T-cell (primary cell): ENCODE results near the gene CCIN. TPM values are rescaled to one million over a fixed set of nuclear protein-coding genes. Genes with fewer than 3 reads are reported as not detected.

Source experiments
- ATAC-seq, 4 experiments: fragments of 200-7000 bp in 3 of 4; fragments of 150-1000 bp in 1 of 4; cut with Tn5 transposase; replicated peaks in 1 of 4; 1 replicate in 3 of 4; 2 replicates in 1 of 4; pipeline ENCODE4 v1.10.0; 2021; ENCODE audit warnings: moderate library complexity in 3 of 4, mild to moderate bottlenecking in 2 of 4, moderate number of reproducible peaks in 1 of 4
- CTCF ChIA-PET, 2 donors: fragments of 300-600 bp; sonication (Branson Sonifier 250); formaldehyde crosslinking; loops; one replicate each; lab custom pipeline; 2022; ENCODE audit warnings: antibody characterized with exemption in 2 of 2; lab: Charles Lee
- POLR2A ChIA-PET, 2 donors: fragments of 300-600 bp; sonication (Branson Sonifier 250); formaldehyde crosslinking; loops; one replicate each; lab custom pipeline; 2022; ENCODE audit warnings: antibody characterized with exemption in 2 of 2; lab: Charles Lee
- DNase-seq, 35 experiments: peaks; one replicate each; pipeline versions ENCODE4 v3.0.0 to v3.0.0-alpha.2; 2013 to 2023
- H3K27ac ChIP-seq: one replicate; pipeline ENCODE4 v1.5.1; 2013; ENCODE audit warnings: low read length
- H3K27me3 ChIP-seq, 2 experiments: replicated peaks in 1 of 2; 1 replicate in 1 of 2; 2 replicates in 1 of 2; pipeline versions ENCODE4 v1.6.1 to v1.7.0; 2013; ENCODE audit warnings: low read length in 1 of 2, mixed read lengths in 1 of 2; ENCODE audit not compliant: control insufficient read depth in 2 of 2, insufficient read depth in 2 of 2; ENCODE audit errors: extremely low read depth in 1 of 2
- H3K36me3 ChIP-seq, 2 donors: 1 replicate in 1 of 2; 2 replicates in 1 of 2; pipeline versions ENCODE4 v1.6.1 to v1.7.0; 2013; ENCODE audit warnings: low read length in 1 of 2; ENCODE audit not compliant: control insufficient read depth in 2 of 2, insufficient read depth in 1 of 2; ENCODE audit errors: extremely low read depth in 1 of 2
- H3K4me1 ChIP-seq, 2 experiments: 1 replicate in 1 of 2; 2 replicates in 1 of 2; pipeline versions ENCODE4 v1.6.1 to v1.7.0; 2013; ENCODE audit warnings: low read length in 2 of 2, mixed read lengths in 1 of 2; ENCODE audit not compliant: insufficient read depth in 2 of 2, control insufficient read depth in 1 of 2; ENCODE audit errors: extremely low read depth in 1 of 2
- H3K4me3 ChIP-seq, 2 donors: 1 replicate in 1 of 2; 2 replicates in 1 of 2; pipeline versions ENCODE4 v1.5.1 to v1.7.0; 2013; ENCODE audit warnings: mild to moderate bottlenecking in 2 of 2, low read length in 1 of 2, moderate library complexity in 1 of 2; ENCODE audit not compliant: control insufficient read depth in 1 of 2; ENCODE audit errors: extremely low read depth in 1 of 2
- H3K9me3 ChIP-seq: 2 replicates; pipeline ENCODE4 v1.7.0; 2013
- H3K27ac Mint-ChIP-seq, 2 donors: one replicate each; pipeline ENCODE4 v1.8.0; 2020 to 2021; ENCODE audit warnings: mild to moderate bottlenecking in 2 of 2, mixed read lengths in 2 of 2
- H3K27me3 Mint-ChIP-seq, 2 donors: one replicate each; pipeline ENCODE4 v1.8.0; 2021 to 2022; ENCODE audit warnings: mixed read lengths in 2 of 2
- H3K36me3 Mint-ChIP-seq: one replicate; pipeline ENCODE4 v1.8.0; 2021; ENCODE audit warnings: mixed read lengths
- H3K4me1 Mint-ChIP-seq, 3 donors: one replicate each; pipeline ENCODE4 v1.8.0; 2020 to 2022; ENCODE audit warnings: mixed read lengths in 3 of 3, mild to moderate bottlenecking in 1 of 3
- H3K4me3 Mint-ChIP-seq, 3 donors: one replicate each; pipeline ENCODE4 v1.8.0; 2020 to 2022; ENCODE audit warnings: mild to moderate bottlenecking in 3 of 3, mixed read lengths in 3 of 3, moderate library complexity in 3 of 3
- H3K9me3 Mint-ChIP-seq, 3 donors: one replicate each; pipeline ENCODE4 v1.8.0; 2020 to 2022; ENCODE audit warnings: mixed read lengths in 3 of 3
- WGBS: methylation state at CpG from one replicate; pipeline ENCODE4 v1.1.5; 2013; ENCODE audit warnings: missing lambda C conversion rate; ENCODE audit not compliant: insufficient coverage; 5-methylcytosine and 5-hydroxymethylcytosine counted together
- total RNA-seq, 35 experiments: library from RNA in 6 of 35; stranded (reverse) in 6 of 35; fragments of 120-200 nt in 1 of 35; gene quantifications; one replicate each; pipeline versions ENCODE4 v1.2.1 to v1.2.4 and lab custom pipeline; 2013 to 2026

CCIN gene
- total RNA-seq, 5 donors from 2014 or later (not counting 1 experiment from before 2014, with no cell fraction given): 0.13 to 0.84 (median 0.68) TPM; not detected in 2

DNA sequence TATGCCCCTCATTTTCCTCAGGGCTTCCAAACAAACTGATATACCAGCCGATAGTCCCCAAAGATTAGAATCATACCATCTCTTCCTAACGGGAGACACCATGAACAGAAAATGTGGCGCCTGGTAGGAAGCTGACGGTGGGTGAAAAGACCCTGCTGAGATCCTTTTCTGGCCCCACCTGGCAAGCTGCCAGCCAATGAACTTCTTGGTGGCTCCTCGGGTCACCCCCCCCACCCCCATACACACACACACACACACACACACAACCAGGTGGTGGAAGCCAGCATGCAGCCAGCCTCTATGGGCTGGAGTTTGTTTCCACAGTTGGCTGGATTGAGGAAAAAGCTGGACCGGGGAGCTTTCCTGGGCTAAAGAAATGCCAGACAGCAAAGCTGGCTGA, 4.8 kb upstream of the CCIN start:
- H3K9me3 Mint-ChIP-seq: no peaks in the 10 kb centered on the region
- Histone ChIP-seq H3K4me1 (peaks cover 0 to 17% of the 10 kb centered on the region in 2 experiments), H3K9me3 (no peaks in the 10 kb centered on the region), H3K27ac (no peak overlapping the region), H3K36me3 (peaks cover 0 to 13% of the 10 kb centered on the region in 2 donors), H3K4me3 (no peak overlapping the region), H3K27me3 (no peaks in the 10 kb centered on the region)
- ChIA-PET POLR2A (interaction anchor here in 1 of 2 donors (0.6 kb wide), 2 partner anchors 25 to 63 kb away, joined by 3 to 4 read pairs; no protein-coding TSS in a partner anchor), CTCF (interaction anchor here (0.6 to 7.6 kb wide), 5 partner anchors 8 to 63 kb away, joined by 3 to 87 read pairs (median 6); no protein-coding TSS in a partner anchor)
- H3K36me3 Mint-ChIP-seq: peaks cover 19% of the 10 kb centered on the region
- 94% methylated on average over 4 of the region's 6 CpGs for WGBS
- no peak overlapping the region for H3K27ac Mint-ChIP-seq
- no peak for DNase-seq
- no peak for ATAC-seq
- peaks cover 8 to 31% (median 17%) of the 10 kb centered on the region in 3 donors for H3K4me1 Mint-ChIP-seq
- no peaks in the 10 kb centered on the region for H3K27me3 Mint-ChIP-seq
- H3K4me3 Mint-ChIP-seq: no peak overlapping the region

DNA sequence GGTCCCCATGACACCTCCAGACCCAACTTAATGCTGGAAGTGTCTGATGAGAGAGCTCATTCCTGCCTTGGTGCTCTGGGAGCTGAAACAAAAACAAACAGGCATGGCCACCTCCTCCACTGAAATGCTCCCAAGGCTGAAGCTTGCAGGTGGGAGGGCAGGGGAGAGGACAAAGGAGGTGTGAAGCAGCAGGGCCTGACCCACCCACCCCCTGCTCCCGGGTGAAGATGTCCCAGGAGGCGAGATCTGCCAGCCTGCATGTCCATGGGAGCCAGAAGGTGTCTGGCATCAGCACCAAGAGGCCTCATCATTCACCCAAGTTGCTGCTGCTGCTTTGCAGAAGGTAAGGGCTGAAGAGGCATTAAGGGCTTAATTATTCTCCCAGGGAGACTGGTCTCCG, 4.2 kb upstream of the CCIN start:
- ChIA-PET CTCF (interaction anchor here (0.6 to 7.6 kb wide), 6 partner anchors 9 to 91 kb away, joined by 3 to 87 read pairs (median 6); no protein-coding TSS in a partner anchor), POLR2A (no interaction called here)
- no peak overlapping the region for H3K4me3 ChIP-seq
- H3K27ac ChIP-seq: no peak overlapping the region
- H3K27me3 ChIP-seq: no peaks in the 10 kb centered on the region
- H3K36me3 Mint-ChIP-seq: peaks cover 17% of the 10 kb centered on the region
- peaks cover 8 to 31% (median 17%) of the 10 kb centered on the region in 3 donors for H3K4me1 Mint-ChIP-seq
- H3K27ac Mint-ChIP-seq: peak overlapping the region in 1 of 2 donors; percentile 46
- no peak for ATAC-seq
- H3K36me3 ChIP-seq: peaks cover 0 to 8% of the 10 kb centered on the region in 2 donors
- H3K9me3 Mint-ChIP-seq: no peaks in the 10 kb centered on the region
- peaks cover 0 to 17% of the 10 kb centered on the region in 2 experiments for H3K4me1 ChIP-seq
- DNase-seq: no peak
- no peaks in the 10 kb centered on the region for H3K9me3 ChIP-seq
- no peaks in the 10 kb centered on the region for H3K27me3 Mint-ChIP-seq
- peak overlapping the region in 2 of 3 donors; percentile 21 to 67 for H3K4me3 Mint-ChIP-seq
- 90% methylated on average over 2 of the region's 3 CpGs for WGBS

DNA sequence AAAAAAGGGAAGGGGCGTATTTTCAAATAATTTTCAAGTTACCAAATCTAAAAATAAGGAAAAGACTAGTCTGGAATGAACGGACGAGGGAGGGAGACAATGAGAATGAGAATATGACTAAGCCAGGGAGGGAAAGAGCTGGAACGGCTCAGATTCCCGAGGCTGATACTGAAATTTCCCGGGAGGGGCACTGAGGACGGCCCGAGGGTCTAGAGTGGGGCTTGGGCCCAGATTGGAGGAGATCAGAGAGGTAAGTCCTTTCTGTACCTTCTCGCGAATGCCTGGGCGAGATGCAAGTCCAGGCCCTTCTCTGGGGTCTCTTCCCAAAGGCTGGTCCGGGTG, 3.4 kb upstream of the CCIN start:
- no peak for ATAC-seq
- ChIA-PET CTCF (interaction anchor here (0.6 to 7.6 kb wide), 11 partner anchors 25 to 1158 kb away, joined by 3 to 87 read pairs (median 7); partner anchors contain the start of genes CLTA (in 1 of the 2) and GLIPR2 (in 1 of the 2)), POLR2A (no interaction called here)
- Histone ChIP-seq H3K4me1 (peaks cover 0 to 17% of the 10 kb centered on the region in 2 experiments), H3K9me3 (no peaks in the 10 kb centered on the region), H3K36me3 (peaks cover 0 to 8% of the 10 kb centered on the region in 2 donors), H3K27me3 (no peaks in the 10 kb centered on the region), H3K27ac (no peak overlapping the region), H3K4me3 (no peak overlapping the region)
- Mint-ChIP-seq H3K27ac (no peak overlapping the region), H3K27me3 (no peaks in the 10 kb centered on the region), H3K36me3 (peaks cover 12% of the 10 kb centered on the region), H3K4me3 (peak overlapping the region; percentile 17 to 67 (median 31)), H3K9me3 (no peaks in the 10 kb centered on the region), H3K4me1 (peaks cover 8 to 28% (median 14%) of the 10 kb centered on the region in 3 donors)
- WGBS: 78% methylated on average over 6 of the region's 12 CpGs
- no peak for DNase-seq

DNA sequence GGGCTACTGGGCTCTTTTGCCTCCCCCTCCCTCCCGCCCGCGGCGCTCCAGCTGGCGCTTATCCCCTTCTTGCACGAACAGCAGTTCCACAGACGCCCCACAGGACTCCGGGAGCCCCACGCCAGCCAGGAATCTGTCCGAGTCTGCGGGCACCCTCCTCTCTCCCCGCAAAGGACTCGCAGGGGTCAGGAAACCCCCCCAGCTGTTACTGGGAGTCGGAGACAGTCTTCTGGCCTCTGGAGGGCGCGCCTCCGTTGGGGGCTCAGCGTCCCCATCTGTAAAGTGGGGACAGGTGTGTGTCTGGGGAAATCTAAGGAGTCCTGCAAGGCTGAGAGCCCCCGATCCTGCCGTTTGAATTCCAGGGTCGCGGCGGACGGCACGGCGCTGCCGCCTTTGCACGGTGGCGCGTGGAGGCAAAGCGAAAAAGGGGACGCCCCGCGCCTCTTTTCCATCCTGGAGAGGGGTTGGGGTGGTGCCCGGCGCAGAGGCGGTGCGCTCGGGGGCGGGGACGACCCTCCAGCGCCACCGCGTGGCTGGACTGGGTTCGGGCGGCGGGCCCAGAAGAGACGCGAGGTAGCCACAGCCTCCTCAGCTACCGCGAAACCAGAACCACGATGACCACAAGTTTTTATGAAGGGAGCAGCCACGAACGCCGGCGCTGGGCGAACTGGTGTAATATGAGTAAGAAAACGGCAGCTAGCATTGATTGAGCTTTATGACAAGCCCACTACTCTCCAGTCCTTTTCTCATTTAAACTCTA, 2.8 kb upstream of the CCIN start:
- Mint-ChIP-seq H3K36me3 (peaks cover 8% of the 10 kb centered on the region), H3K27me3 (peaks cover 0 to under 1% of the 10 kb centered on the region in 2 donors), H3K9me3 (no peaks in the 10 kb centered on the region), H3K27ac (peak overlapping the region in 1 of 2 donors; percentile 64), H3K4me1 (peaks cover 8 to 23% (median 8%) of the 10 kb centered on the region in 3 donors), H3K4me3 (peak overlapping the region; percentile 63 to 78 (median 67))
- ATAC-seq: peak; percentile 96 to 98 (median 96)
- ChIA-PET POLR2A (interaction anchor here (0.6 to 1.0 kb wide), 3 partner anchors 62 to 228 kb away, joined by 3 to 6 read pairs (median 5); no protein-coding TSS in a partner anchor), CTCF (interaction anchor here (0.6 to 7.6 kb wide), 21 partner anchors 24 to 1158 kb away, joined by 3 to 87 read pairs (median 5); partner anchors contain the start of genes GLIPR2 (in 2 of the 2) and CLTA (in 1 of the 2))
- peak; percentile 35 to 89 (median 70) for DNase-seq
- no peaks in the 10 kb centered on the region for H3K9me3 ChIP-seq
- WGBS: 6% methylated on average over 42 of the region's 58 CpGs
- H3K4me3 ChIP-seq: peak overlapping the region; percentile 59 to 60
- peaks cover 0 to 4% of the 10 kb centered on the region in 2 experiments for H3K27me3 ChIP-seq
- H3K36me3 ChIP-seq: peaks cover 0 to 5% of the 10 kb centered on the region in 2 donors
- peaks cover 0 to 17% of the 10 kb centered on the region in 2 experiments for H3K4me1 ChIP-seq
- H3K27ac ChIP-seq: no peak overlapping the region

DNA sequence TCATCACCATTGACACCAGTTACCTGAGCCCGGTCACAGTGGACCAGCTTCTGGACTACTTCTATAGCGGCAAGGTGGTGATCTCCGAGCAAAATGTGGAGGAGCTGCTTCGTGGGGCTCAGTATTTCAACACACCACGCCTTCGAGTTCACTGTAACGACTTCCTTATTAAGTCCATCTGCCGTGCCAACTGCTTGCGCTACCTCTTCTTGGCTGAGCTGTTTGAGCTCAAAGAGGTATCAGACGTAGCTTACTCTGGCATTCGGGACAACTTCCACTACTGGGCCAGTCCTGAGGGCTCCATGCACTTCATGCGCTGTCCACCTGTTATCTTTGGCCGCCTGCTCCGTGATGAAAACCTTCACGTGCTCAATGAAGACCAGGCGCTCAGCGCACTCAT, 520 bp downstream of the CCIN start:
- Mint-ChIP-seq H3K36me3 (no peaks in the 10 kb centered on the region), H3K27ac (no peak overlapping the region), H3K4me3 (no peak overlapping the region), H3K27me3 (peaks cover 0 to 2% of the 10 kb centered on the region in 2 donors), H3K9me3 (no peaks in the 10 kb centered on the region), H3K4me1 (peaks cover 5 to 13% (median 8%) of the 10 kb centered on the region in 3 donors)
- peaks cover 0 to 14% of the 10 kb centered on the region in 2 experiments for H3K4me1 ChIP-seq
- ATAC-seq: no peak
- peaks cover 0 to 18% of the 10 kb centered on the region in 2 experiments for H3K27me3 ChIP-seq
- DNase-seq: no peak
- ChIA-PET CTCF (interaction anchor here (0.5 to 7.6 kb wide), 2 partner anchors 9 to 68 kb away, joined by 3 to 87 read pairs; no protein-coding TSS in a partner anchor), POLR2A (interaction anchor here in 1 of 2 donors (0.6 kb wide), 1 partner anchor 9 kb away, joined by 3 read pairs; no protein-coding TSS in a partner anchor)
- H3K27ac ChIP-seq: no peak overlapping the region
- 93% methylated on average over 17 of the region's 17 CpGs for WGBS
- no peaks in the 10 kb centered on the region for H3K9me3 ChIP-seq
- H3K4me3 ChIP-seq: no peak overlapping the region
- no peaks in the 10 kb centered on the region for H3K36me3 ChIP-seq

DNA sequence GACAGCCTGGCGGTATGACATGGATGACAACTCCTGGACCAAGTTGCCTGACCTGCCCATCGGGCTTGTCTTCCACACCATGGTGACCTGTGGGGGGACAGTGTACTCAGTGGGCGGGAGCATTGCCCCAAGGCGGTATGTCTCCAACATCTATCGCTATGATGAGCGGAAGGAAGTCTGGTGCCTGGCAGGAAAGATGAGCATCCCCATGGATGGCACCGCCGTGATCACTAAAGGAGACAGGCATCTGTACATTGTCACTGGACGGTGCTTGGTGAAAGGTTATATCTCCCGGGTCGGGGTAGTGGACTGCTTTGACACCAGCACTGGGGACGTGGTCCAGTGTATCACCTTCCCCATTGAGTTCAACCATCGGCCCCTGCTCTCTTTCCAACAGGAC, 1.3 kb downstream of the CCIN start:
- no peaks in the 10 kb centered on the region for H3K9me3 ChIP-seq
- Mint-ChIP-seq H3K9me3 (no peaks in the 10 kb centered on the region), H3K36me3 (no peaks in the 10 kb centered on the region), H3K4me3 (no peak overlapping the region), H3K4me1 (peaks cover 3 to 9% (median 6%) of the 10 kb centered on the region in 3 donors), H3K27ac (no peak overlapping the region), H3K27me3 (peaks cover 0 to 2% of the 10 kb centered on the region in 2 donors)
- H3K27me3 ChIP-seq: peaks cover 0 to 21% of the 10 kb centered on the region in 2 experiments
- H3K4me3 ChIP-seq: no peak overlapping the region
- ATAC-seq: no peak
- H3K4me1 ChIP-seq: peaks cover 0 to 12% of the 10 kb centered on the region in 2 experiments
- POLR2A ChIA-PET: no interaction called here
- DNase-seq: no peak
- CTCF ChIA-PET: interaction anchor here in 1 of 2 donors (0.6 to 0.8 kb wide), 2 partner anchors 57 to 66 kb away, joined by 3 read pairs; no protein-coding TSS in a partner anchor
- H3K36me3 ChIP-seq: no peaks in the 10 kb centered on the region
- H3K27ac ChIP-seq: no peak overlapping the region
- WGBS: 93% methylated on average over 13 of the region's 13 CpGs
